Vagina (tissue), 2 donors: ENCODE measurements around the gene SSBP4.

Experiments
- CTCF ChIP-seq, 3 experiments: fragments of 450-650 bp in 2 of 3; fragments of 200-600 bp in 1 of 3; sonication (generic) in 1 of 3; IDR thresholded peaks; one replicate each; pipeline ENCODE4 v1.5.1; 2017 to 2019; ENCODE audit warnings: antibody characterized with exemption in 3 of 3, mild to moderate bottlenecking in 2 of 3, moderate library complexity in 2 of 3
- POLR2A ChIP-seq, 2 donors: fragments of 450-650 bp; IDR thresholded peaks; one replicate each; pipeline ENCODE4 v1.6.1; 2017; ENCODE audit warnings: antibody characterized with exemption in 2 of 2, mild to moderate bottlenecking in 2 of 2, moderate library complexity in 2 of 2
- POLR2AphosphoS5 ChIP-seq, 2 donors: sonication (generic); formaldehyde crosslinking; IDR thresholded peaks; one replicate each; pipeline ENCODE4 v1.9.0; 2017; ENCODE audit warnings: antibody characterized with exemption in 2 of 2, mild to moderate bottlenecking in 2 of 2, low read depth in 1 of 2; ENCODE audit not compliant: insufficient read depth in 1 of 2

GRCh38 chr19:18428787-18429674 is 9.8 kb downstream of the SSBP4 start:
- TF ChIP-seq POLR2A (IDR thresholded peaks at IDR 0.05) (no peak), CTCF (IDR thresholded peaks at IDR 0.05) (no peak), POLR2AphosphoS5 (IDR thresholded peaks at IDR 0.05; ENCODE audit: insufficient read depth in 1 of 2, low read depth in 1 of 2) (peak in 1 of 2 donors; percentile 58)
